AG04449 (cell line): Measurements from ENCODE around the gene CLEC4G.

Experiments used
- CTCF ChIA-PET: fragments of 350-600 bp; formaldehyde crosslinking; extraction: SDS; loops from one replicate; lab custom pipeline; 2021; ENCODE audit warnings: antibody characterized with exemption; lab: Yijun Ruan, JAX
- POLR2A ChIA-PET: fragments of 400-600, 350-600 bp; formaldehyde crosslinking; extraction: SDS; loops from one replicate; lab custom pipeline; 2020; ENCODE audit warnings: antibody characterized with exemption, inconsistent platforms; lab: Yijun Ruan, JAX
- DNase-seq: peaks from one replicate; pipeline ENCODE4 v3.0.0-alpha.2; 2010; ENCODE audit warnings: low read depth, low spot score
- H3K4me3 ChIP-seq: 2 replicates; pipeline ENCODE4 v1.5.1; 2011; ENCODE audit warnings: low read depth, mild to moderate bottlenecking, control low read depth, low read length
- TF ChIP-seq, protein P1 (sequence below): IDR thresholded peaks from one replicate; pipeline ENCODE4 v1.5.1; 2011; ENCODE audit warnings: mild to moderate bottlenecking, moderate library complexity, low read length, control low read depth, inconsistent platforms; ENCODE audit not compliant: insufficient read depth; ENCODE audit errors: missing control alignments

The CLEC4G gene

DNA sequence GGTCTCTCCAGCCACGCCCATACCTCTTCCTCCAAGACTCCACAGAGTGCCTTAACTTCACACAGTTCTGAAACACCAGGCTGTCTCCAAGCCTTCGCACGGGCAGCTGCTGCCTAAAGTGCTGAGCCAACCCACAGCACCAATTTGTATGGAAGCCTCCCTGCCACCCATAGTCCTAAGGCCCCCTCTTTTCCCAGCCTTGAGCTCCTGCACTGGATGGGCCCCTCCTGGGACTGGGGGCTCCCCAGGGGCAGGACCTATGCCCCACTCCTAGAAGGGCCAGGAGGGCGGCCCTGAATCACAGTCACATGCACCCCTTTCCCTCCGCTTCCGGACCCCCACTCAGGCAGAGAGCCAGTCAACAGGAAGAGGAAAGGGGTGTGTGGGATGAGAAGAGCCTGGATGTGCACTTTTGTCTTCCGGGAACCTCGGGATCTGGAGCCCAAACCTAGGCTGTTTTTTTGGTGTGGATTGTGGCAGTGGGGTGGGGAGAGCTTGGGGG, 24.9 kb downstream of the CLEC4G start:
- CTCF ChIA-PET, result interaction anchor here (1.2 kb wide), 1 partner anchor 139 kb away, joined by 5 read pairs; no protein-coding TSS in a partner anchor
- no peak overlapping the region for H3K4me3 ChIP-seq
- TF ChIP-seq, protein P1, sequence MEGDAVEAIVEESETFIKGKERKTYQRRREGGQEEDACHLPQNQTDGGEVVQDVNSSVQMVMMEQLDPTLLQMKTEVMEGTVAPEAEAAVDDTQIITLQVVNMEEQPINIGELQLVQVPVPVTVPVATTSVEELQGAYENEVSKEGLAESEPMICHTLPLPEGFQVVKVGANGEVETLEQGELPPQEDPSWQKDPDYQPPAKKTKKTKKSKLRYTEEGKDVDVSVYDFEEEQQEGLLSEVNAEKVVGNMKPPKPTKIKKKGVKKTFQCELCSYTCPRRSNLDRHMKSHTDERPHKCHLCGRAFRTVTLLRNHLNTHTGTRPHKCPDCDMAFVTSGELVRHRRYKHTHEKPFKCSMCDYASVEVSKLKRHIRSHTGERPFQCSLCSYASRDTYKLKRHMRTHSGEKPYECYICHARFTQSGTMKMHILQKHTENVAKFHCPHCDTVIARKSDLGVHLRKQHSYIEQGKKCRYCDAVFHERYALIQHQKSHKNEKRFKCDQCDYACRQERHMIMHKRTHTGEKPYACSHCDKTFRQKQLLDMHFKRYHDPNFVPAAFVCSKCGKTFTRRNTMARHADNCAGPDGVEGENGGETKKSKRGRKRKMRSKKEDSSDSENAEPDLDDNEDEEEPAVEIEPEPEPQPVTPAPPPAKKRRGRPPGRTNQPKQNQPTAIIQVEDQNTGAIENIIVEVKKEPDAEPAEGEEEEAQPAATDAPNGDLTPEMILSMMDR, result no peak
- DNase-seq, result no peak
- POLR2A ChIA-PET, result no interaction called here

DNA sequence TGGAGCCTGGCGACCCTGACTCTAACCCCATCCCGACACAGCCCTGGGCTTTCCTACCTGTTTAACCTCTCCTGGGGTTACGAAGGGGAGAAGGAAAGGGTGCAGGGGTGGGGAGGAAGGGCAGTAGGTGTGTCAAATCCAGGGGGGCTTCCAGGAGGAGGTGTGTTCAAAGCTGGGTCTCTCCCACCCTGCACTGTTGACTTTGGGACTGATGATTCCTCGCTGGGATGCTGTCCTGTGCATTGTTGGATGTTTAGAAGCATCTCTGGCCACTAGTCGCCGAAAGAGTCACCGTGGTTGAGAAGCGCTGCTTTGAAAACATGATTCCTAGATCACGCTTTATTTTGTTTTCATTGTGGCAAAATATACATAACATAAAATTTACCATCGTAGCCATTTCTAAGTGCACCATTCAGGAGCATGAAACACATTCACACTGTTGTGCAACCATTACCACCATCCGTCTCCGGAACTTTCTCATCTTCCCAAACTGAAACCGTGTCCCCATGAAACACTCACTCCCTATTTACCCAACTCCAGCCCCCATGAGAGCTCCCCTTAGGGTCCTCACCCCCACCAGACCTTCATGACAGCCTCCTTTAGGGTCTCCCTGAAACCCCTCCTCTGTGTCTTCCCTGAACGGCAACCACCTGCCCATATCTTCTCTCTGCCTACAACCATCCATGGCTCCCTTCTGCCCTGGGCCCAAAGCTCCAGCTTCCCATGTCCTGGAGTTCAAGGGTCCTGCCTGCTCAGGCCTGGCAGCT, 25.5 kb downstream of the CLEC4G start:
- TF ChIP-seq, protein P1, result no peak
- CTCF ChIA-PET, result interaction anchor here (1.2 to 1.8 kb wide), 3 partner anchors 26 to 138 kb away, joined by 3 to 5 read pairs (median 4); partner anchors contain the start of gene TRAPPC5
- no peak overlapping the region for H3K4me3 ChIP-seq
- no peak for DNase-seq
- POLR2A ChIA-PET, result no interaction called here

DNA sequence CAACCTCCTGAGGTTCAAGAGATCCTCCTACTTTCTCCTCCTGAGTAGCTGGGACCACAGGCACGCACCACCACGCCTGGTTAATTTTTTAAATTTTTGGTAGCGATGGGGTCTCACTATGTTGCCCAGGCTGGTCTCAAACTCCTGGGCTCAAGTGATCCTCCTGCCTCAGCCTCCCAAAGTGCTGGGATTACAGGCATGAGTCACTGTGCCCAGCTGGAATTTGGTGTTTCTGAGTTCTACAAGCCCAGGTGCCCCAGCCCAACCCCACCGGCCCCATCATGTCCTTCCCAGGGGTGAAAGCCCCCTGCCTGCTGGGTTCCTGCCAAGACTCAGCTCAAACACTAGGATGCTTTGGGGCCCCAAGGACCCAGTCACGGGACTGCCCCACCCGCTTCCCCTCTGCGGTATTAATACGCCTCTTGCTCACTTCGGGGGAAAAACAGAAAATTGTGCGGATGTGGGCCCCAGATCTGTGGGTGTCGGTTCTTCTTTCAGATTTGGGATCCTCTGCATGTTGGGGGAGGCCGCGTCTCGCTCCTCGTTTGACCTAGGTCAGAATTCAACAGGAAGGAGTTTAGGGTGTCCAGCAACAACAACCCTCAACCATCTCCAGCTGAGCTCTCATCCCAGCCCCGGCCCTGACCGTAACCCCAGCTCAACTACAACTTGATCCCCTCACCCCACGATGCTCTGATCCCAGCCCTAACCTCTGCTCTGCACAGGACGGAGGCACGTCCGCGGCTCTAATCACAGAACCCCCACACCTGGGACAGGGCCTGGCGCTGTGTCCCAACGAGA, 26.3 kb downstream of the CLEC4G start:
- CTCF ChIA-PET, result interaction anchor here (1.2 to 1.8 kb wide), 3 partner anchors 25 to 137 kb away, joined by 3 to 5 read pairs (median 4); partner anchors contain the start of gene TRAPPC5
- POLR2A ChIA-PET, result no interaction called here
- DNase-seq, result no peak
- TF ChIP-seq, protein P1, result no peak
- no peak overlapping the region for H3K4me3 ChIP-seq

DNA sequence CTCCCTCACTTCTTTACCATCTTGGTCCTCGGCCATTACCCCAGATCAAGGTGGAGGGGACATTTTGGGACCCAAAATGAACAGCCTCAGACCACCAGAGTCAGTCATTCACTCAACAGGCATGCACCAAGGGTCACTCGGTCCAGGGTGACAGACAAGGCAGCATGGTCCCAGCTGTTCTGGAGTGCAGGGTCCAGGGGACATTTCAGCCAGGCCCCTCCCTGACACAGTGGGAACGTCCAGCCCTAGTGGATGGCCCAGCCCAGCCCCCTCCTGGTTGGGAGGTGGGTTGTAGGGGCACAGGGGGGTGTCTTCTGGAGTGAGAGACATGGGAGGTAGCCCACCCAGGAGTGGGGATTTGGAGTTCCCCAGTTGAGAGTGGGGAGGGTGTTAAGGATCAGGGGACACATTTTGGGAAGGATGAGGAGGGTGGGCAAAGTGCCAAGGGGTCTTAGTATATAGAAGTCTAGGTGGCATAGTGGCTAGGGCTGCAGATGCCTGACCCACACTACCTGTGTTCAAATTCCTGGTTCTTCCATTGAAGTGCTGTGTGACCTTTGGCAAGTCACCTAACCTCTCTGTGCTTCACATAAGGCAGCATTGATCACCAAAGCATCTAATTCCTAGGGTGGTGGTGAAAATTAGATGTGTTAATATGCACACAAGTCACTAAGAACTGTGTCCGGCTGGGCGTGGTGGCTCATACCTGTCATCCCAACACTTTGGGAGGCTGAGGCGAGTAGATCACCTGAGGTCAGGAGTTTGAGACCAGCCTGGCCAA, 27.4 kb downstream of the CLEC4G start:
- CTCF ChIA-PET, result interaction anchor here (1.8 kb wide), 1 partner anchor 96 kb away, joined by 4 read pairs; no protein-coding TSS in a partner anchor
- TF ChIP-seq, protein P1, result no peak
- POLR2A ChIA-PET, result no interaction called here
- DNase-seq, result no peak
- no peak overlapping the region for H3K4me3 ChIP-seq

DNA sequence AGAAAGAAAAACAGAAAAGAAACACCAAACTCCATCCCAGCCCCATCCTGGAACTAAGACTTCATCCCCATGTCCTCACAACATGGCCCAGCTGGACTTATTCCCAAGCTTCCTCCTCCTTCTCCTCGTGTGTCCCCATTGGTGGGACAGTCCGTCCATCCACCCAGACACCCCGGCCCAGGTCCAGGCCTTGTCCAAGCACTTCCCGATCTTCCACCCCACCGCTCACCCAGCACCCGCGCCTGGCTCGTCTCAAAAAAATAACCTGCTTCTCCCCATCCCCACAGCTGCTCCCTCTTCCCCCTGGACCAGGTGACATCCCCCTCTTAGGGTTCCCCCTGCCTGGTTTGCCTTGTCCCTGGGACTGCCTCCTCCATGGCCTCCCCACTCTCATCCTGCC, 28.6 kb downstream of the CLEC4G start:
- TF ChIP-seq, protein P1, result no peak
- H3K4me3 ChIP-seq, result no peak overlapping the region
- POLR2A ChIA-PET, result no interaction called here
- CTCF ChIA-PET, result interaction anchor here (1.3 kb wide), 1 partner anchor 23 kb away, joined by 6 read pairs; the partner anchor contains the start of gene TRAPPC5
- DNase-seq, result no peak
